CD4-positive, CD25-positive, alpha-beta regulatory T cell (primary cell): ENCODE measurements around the gene HES4. TPM values are rescaled to one million over a fixed set of nuclear protein-coding genes. Genes with fewer than 3 reads are reported as not detected.

ENCODE experiments used
- ATAC-seq, 2 donors: fragments of 150-1000 bp; cut with Tn5 transposase; one replicate each; pipeline ENCODE4 v1.10.0; 2021; ENCODE audit warnings: low read depth in 2 of 2, moderate number of reproducible peaks in 2 of 2, moderate library complexity in 1 of 2
- DNase-seq, 3 donors: peaks; one replicate each; pipeline versions ENCODE4 v3.0.0 to v3.0.0-alpha.2; 2012 to 2022; ENCODE audit warnings: mixed read lengths in 1 of 3
- H3K27ac ChIP-seq: one replicate; pipeline ENCODE4 v1.7.0; 2013; ENCODE audit warnings: mild to moderate bottlenecking, low read length; ENCODE audit not compliant: insufficient read depth, poor library complexity, severe bottlenecking
- H3K27me3 ChIP-seq: one replicate; pipeline ENCODE4 v1.7.0; 2013; ENCODE audit warnings: low read length; ENCODE audit not compliant: control insufficient read depth, insufficient read depth
- H3K36me3 ChIP-seq: one replicate; pipeline ENCODE4 v1.7.0; 2013; ENCODE audit warnings: mild to moderate bottlenecking, low read length, moderate library complexity; ENCODE audit not compliant: control insufficient read depth, insufficient read depth
- H3K4me1 ChIP-seq: 2 replicates; pipeline ENCODE4 v1.7.0; 2013; ENCODE audit warnings: mild to moderate bottlenecking, low read length; ENCODE audit not compliant: insufficient read depth, control insufficient read depth, poor library complexity, severe bottlenecking
- H3K4me3 ChIP-seq: one replicate; pipeline ENCODE4 v1.7.0; 2013; ENCODE audit warnings: low read depth, mild to moderate bottlenecking, low read length, moderate library complexity
- H3K9me3 ChIP-seq, 2 experiments: 1 replicate in 1 of 2; 2 replicates in 1 of 2; pipeline ENCODE4 v1.7.0; 2013; ENCODE audit warnings: low read length in 2 of 2, mild to moderate bottlenecking in 1 of 2, moderate library complexity in 1 of 2; ENCODE audit not compliant: control insufficient read depth in 2 of 2
- H3K27ac Mint-ChIP-seq, 3 donors: one replicate each; pipeline ENCODE4 v1.8.0; 2020 to 2022; ENCODE audit warnings: mild to moderate bottlenecking in 3 of 3, mixed read lengths in 3 of 3, moderate library complexity in 2 of 3
- H3K27me3 Mint-ChIP-seq: one replicate; pipeline ENCODE4 v1.8.0; 2022; ENCODE audit warnings: mild to moderate bottlenecking, mixed read lengths
- H3K36me3 Mint-ChIP-seq: one replicate; pipeline ENCODE4 v1.8.0; 2020; ENCODE audit warnings: mixed read lengths
- H3K4me1 Mint-ChIP-seq, 4 donors: one replicate each; pipeline ENCODE4 v1.8.0; 2020 to 2022; ENCODE audit warnings: mixed read lengths in 4 of 4, mild to moderate bottlenecking in 1 of 4
- H3K4me3 Mint-ChIP-seq, 4 donors: one replicate each; pipeline ENCODE4 v1.8.0; 2020 to 2022; ENCODE audit warnings: mild to moderate bottlenecking in 4 of 4, mixed read lengths in 4 of 4, moderate library complexity in 3 of 4
- H3K9me3 Mint-ChIP-seq, 7 donors: one replicate each; pipeline ENCODE4 v1.8.0; 2020 to 2022; ENCODE audit warnings: mixed read lengths in 7 of 7, mild to moderate bottlenecking in 3 of 7, moderate library complexity in 2 of 7
- polyA plus RNA-seq, 4 donors: library from polyadenylated mRNA; unstranded; fragments of 300-500 nt; fragmentation: Illumina TruSeq; gene quantifications; one replicate each; pipeline ENCODE4 v1.2.3, GENCODE V29; 2021
- total RNA-seq: library from RNA; stranded (reverse); gene quantifications from one replicate; pipeline ENCODE4 v1.2.3, GENCODE V29; 2022

Gene HES4
- total and polyA plus RNA-seq, 5 donors from 2014 or later = 0.21 to 25.9 (median 1.2) TPM; not detected in 1

- Histone ChIP-seq H3K36me3 (no peaks in the 10 kb centered on the region), H3K9me3 (no peaks in the 10 kb centered on the region), H3K4me1 (peaks cover 10% of the 10 kb centered on the region), H3K27me3 (no peaks in the 10 kb centered on the region), H3K27ac (no peak overlapping the region), H3K4me3 (no peak overlapping the region)
- H3K9me3 Mint-ChIP-seq = peaks cover 0 to 1% (median 0%) of the 10 kb centered on the region in 7 donors
- ATAC-seq (no peak), DNase-seq (no peak)
- peak overlapping the region in 3 of 4 donors; percentile 36 to 84 (median 78) for H3K4me3 Mint-ChIP-seq
- H3K36me3 Mint-ChIP-seq = no peaks in the 10 kb centered on the region
- H3K27me3 Mint-ChIP-seq = no peaks in the 10 kb centered on the region
- H3K4me1 Mint-ChIP-seq = peaks cover 0 to 8% (median 1%) of the 10 kb centered on the region in 4 donors
- peak overlapping the region in 1 of 3 donors; percentile 83 for H3K27ac Mint-ChIP-seq
Observed at GRCh38 chr1:1044455-1045078, 44.7 kb upstream of the HES4 start.

GRCh38 chr1:1043921-1044320 lies 44.0 kb upstream of the HES4 start:
- H3K4me3 Mint-ChIP-seq = no peak overlapping the region
- H3K27me3 Mint-ChIP-seq = peaks cover 2% of the 10 kb centered on the region
- peak overlapping the region in 1 of 3 donors; percentile 26 for H3K27ac Mint-ChIP-seq
- H3K27me3 ChIP-seq = no peaks in the 10 kb centered on the region
- H3K4me3 ChIP-seq = no peak overlapping the region
- H3K9me3 ChIP-seq = no peaks in the 10 kb centered on the region
- no peak for DNase-seq
- peaks cover 0 to 14% (median 4%) of the 10 kb centered on the region in 4 donors for H3K4me1 Mint-ChIP-seq
- peaks cover 16% of the 10 kb centered on the region for H3K4me1 ChIP-seq
- no peaks in the 10 kb centered on the region for H3K36me3 ChIP-seq
- no peaks in the 10 kb centered on the region for H3K36me3 Mint-ChIP-seq
- H3K9me3 Mint-ChIP-seq = peaks cover 0 to 2% (median 0%) of the 10 kb centered on the region in 7 donors
- no peak for ATAC-seq
- no peak overlapping the region for H3K27ac ChIP-seq

- DNase-seq (no peak), ATAC-seq (no peak)
- peaks cover 0 to 2% (median 0%) of the 10 kb centered on the region in 7 donors for H3K9me3 Mint-ChIP-seq
- no peak overlapping the region for H3K4me3 Mint-ChIP-seq
- H3K36me3 Mint-ChIP-seq = no peaks in the 10 kb centered on the region
- Histone ChIP-seq H3K27me3 (no peaks in the 10 kb centered on the region), H3K36me3 (no peaks in the 10 kb centered on the region), H3K27ac (no peak overlapping the region), H3K4me1 (peaks cover 18% of the 10 kb centered on the region), H3K4me3 (no peak overlapping the region), H3K9me3 (no peaks in the 10 kb centered on the region)
- peaks cover 7% of the 10 kb centered on the region for H3K27me3 Mint-ChIP-seq
- peaks cover 0 to 19% (median 8%) of the 10 kb centered on the region in 4 donors for H3K4me1 Mint-ChIP-seq
- no peak overlapping the region for H3K27ac Mint-ChIP-seq
Observed at GRCh38 chr1:1043411-1043810, 43.5 kb upstream of the HES4 start.

GRCh38 chr1:1042835-1043234 lies 42.9 kb upstream of the HES4 start:
- Histone ChIP-seq H3K4me3 (no peak overlapping the region), H3K4me1 (peaks cover 18% of the 10 kb centered on the region), H3K27me3 (no peaks in the 10 kb centered on the region), H3K27ac (no peak overlapping the region), H3K9me3 (no peaks in the 10 kb centered on the region), H3K36me3 (no peaks in the 10 kb centered on the region)
- peaks cover 10% of the 10 kb centered on the region for H3K27me3 Mint-ChIP-seq
- no peaks in the 10 kb centered on the region for H3K36me3 Mint-ChIP-seq
- DNase-seq = no peak
- no peak for ATAC-seq
- H3K4me1 Mint-ChIP-seq = peaks cover 0 to 21% (median 8%) of the 10 kb centered on the region in 4 donors
- H3K4me3 Mint-ChIP-seq = peak overlapping the region in 2 of 4 donors; percentile 35 to 38
- H3K9me3 Mint-ChIP-seq = peaks cover 0 to 2% (median 0%) of the 10 kb centered on the region in 7 donors
- H3K27ac Mint-ChIP-seq = peak overlapping the region in 1 of 3 donors; percentile 69

GRCh38 chr1:1041873-1042272 lies 42.0 kb upstream of the HES4 start:
- Histone ChIP-seq H3K4me1 (peaks cover 18% of the 10 kb centered on the region), H3K9me3 (no peaks in the 10 kb centered on the region), H3K36me3 (no peaks in the 10 kb centered on the region), H3K27ac (no peak overlapping the region), H3K27me3 (no peaks in the 10 kb centered on the region), H3K4me3 (no peak overlapping the region)
- Mint-ChIP-seq H3K27ac (no peak overlapping the region), H3K4me3 (peak overlapping the region in 1 of 4 donors; percentile 47), H3K4me1 (peaks cover 0 to 21% (median 8%) of the 10 kb centered on the region in 4 donors), H3K27me3 (peaks cover 14% of the 10 kb centered on the region), H3K9me3 (peaks cover 0 to 2% (median 0%) of the 10 kb centered on the region in 7 donors), H3K36me3 (no peaks in the 10 kb centered on the region)
- ATAC-seq (no peak), DNase-seq (no peak)

- Histone ChIP-seq H3K27ac (no peak overlapping the region), H3K36me3 (no peaks in the 10 kb centered on the region), H3K9me3 (no peaks in the 10 kb centered on the region), H3K4me1 (peaks cover 18% of the 10 kb centered on the region), H3K27me3 (no peaks in the 10 kb centered on the region), H3K4me3 (no peak overlapping the region)
- Mint-ChIP-seq H3K27ac (no peak overlapping the region), H3K4me1 (peaks cover 0 to 21% (median 8%) of the 10 kb centered on the region in 4 donors), H3K36me3 (no peaks in the 10 kb centered on the region), H3K4me3 (no peak overlapping the region), H3K27me3 (peaks cover 17% of the 10 kb centered on the region), H3K9me3 (peaks cover 0 to 2% (median 0%) of the 10 kb centered on the region in 7 donors)
- ATAC-seq (no peak), DNase-seq (no peak)
Observed at GRCh38 chr1:1041092-1041523, 41.2 kb upstream of the HES4 start.

GRCh38 chr1:1040004-1040991 lies 40.4 kb upstream of the HES4 start:
- Histone ChIP-seq H3K4me3 (no peak overlapping the region), H3K27ac (no peak overlapping the region), H3K4me1 (peaks cover 18% of the 10 kb centered on the region), H3K9me3 (no peaks in the 10 kb centered on the region), H3K27me3 (no peaks in the 10 kb centered on the region), H3K36me3 (no peaks in the 10 kb centered on the region)
- no peak overlapping the region for H3K27ac Mint-ChIP-seq
- ATAC-seq (peak; percentile 89 to 93), DNase-seq (peak; percentile 74 to 91 (median 80))
- H3K4me1 Mint-ChIP-seq = peaks cover 0 to 21% (median 8%) of the 10 kb centered on the region in 4 donors
- peaks cover 24% of the 10 kb centered on the region for H3K27me3 Mint-ChIP-seq
- no peaks in the 10 kb centered on the region for H3K36me3 Mint-ChIP-seq
- H3K9me3 Mint-ChIP-seq = peaks cover 0 to 2% (median 0%) of the 10 kb centered on the region in 7 donors
- H3K4me3 Mint-ChIP-seq = peak overlapping the region in 3 of 4 donors; percentile 53 to 81 (median 58)
